Ishikawa (cell line): ENCODE results near the gene MTA2.
A peak's percentile ranks its signal among the peaks of the same experiment; 100 is the strongest.

ENCODE experiments used
- CEBPB ChIP-seq: IDR thresholded peaks from 2 replicates; pipeline ENCODE4 v1.6.1; 2012
- CREB1 ChIP-seq: IDR thresholded peaks from 2 replicates; pipeline ENCODE4 v1.6.1; 2012; ENCODE audit warnings: low read depth
- EGR1 ChIP-seq: IDR thresholded peaks from 2 replicates; pipeline ENCODE4 v1.6.1; 2012
- EP300 ChIP-seq: IDR thresholded peaks from 2 replicates; pipeline ENCODE4 v1.6.1; 2012; ENCODE audit warnings: borderline replicate concordance
- FOXM1 ChIP-seq: IDR thresholded peaks from 2 replicates; pipeline ENCODE4 v1.6.1; 2012; ENCODE audit warnings: low read depth, borderline replicate concordance
- MAX ChIP-seq: IDR thresholded peaks from 2 replicates; pipeline ENCODE4 v1.6.1; 2012
- NFIC ChIP-seq: IDR thresholded peaks from 2 replicates; pipeline ENCODE4 v1.6.1; 2012
- RAD21 ChIP-seq: IDR thresholded peaks from 2 replicates; pipeline ENCODE4 v1.6.1; 2012; ENCODE audit warnings: low read depth
- TAF1 ChIP-seq: IDR thresholded peaks from 2 replicates; pipeline ENCODE4 v1.6.1; 2012; ENCODE audit warnings: low read depth, mild to moderate bottlenecking
- TCF12 ChIP-seq: IDR thresholded peaks from 2 replicates; pipeline ENCODE4 v1.6.1; 2012; ENCODE audit warnings: low read depth
- TEAD4 ChIP-seq: IDR thresholded peaks from 2 replicates; pipeline ENCODE4 v1.6.1; 2012
- YY1 ChIP-seq: IDR thresholded peaks from 2 replicates; pipeline ENCODE4 v1.6.1; 2012; ENCODE audit warnings: low read depth
- ZBTB7A ChIP-seq: IDR thresholded peaks from 2 replicates; pipeline ENCODE4 v1.6.1; 2012; ENCODE audit warnings: low read depth
- TF ChIP-seq, protein P1 (sequence below): IDR thresholded peaks from 2 replicates; pipeline ENCODE4 v1.6.1; 2012
- TF ChIP-seq, protein P2 (sequence below): IDR thresholded peaks from 2 replicates; pipeline ENCODE4 v1.6.1; 2012; ENCODE audit warnings: low read depth, mild to moderate bottlenecking

The MTA2 gene

DNA sequence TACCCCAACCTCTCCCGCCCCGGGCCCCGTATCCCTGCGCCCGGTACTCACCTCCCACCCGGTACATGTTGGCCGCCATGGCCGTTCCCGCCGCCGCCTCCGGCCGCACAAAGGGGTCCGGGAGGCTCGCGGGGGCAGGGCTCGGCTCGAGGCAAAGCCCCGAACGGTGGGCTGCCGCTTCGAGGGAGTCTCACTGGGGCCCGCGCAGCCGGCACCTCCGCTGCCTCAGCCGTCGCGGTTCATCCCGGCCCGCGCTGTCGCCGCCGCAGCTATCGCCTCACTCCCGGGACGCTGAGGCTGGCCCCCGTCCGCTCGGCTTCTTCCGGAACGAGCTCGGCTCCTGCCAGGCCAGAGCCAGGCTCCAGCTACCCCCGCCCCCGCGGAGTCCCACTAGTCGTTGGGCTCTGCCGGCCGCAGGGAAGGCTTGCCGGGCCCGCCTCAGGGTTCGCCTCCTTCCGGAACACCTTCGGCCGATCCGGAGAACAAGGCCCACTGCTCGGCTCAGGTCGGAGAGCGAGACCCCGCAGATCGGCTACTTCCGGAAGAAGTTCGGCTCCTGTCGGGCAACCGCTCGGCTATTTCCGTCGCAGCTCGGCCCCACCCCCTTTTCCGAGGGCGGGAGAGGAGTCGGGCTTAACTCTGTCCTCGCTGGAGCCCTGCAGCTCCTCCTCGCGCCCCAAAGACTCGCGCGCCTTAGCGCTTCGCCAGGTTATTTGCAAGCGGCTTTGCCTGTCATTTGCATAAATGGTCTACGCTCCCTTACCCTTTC lies at the start of gene MTA2:
Gene MTA2, minus strand, starts transcription at position 494 of the 769 bp plus-strand sequence. Its CDS starts 415 bp downstream, at position 79.
- TF ChIP-seq MAX (0 out of 2 replicates have a peak, but pooled peaks have one; percentile 17), EP300 (peak; percentile 25; the same call in 1 of the 2 replicates), YY1 (peak; percentile 38), ZBTB7A (peak; percentile 30), CREB1 (no peak; the same call in 1 of the 2 replicates), EGR1 (peak; percentile 74), TCF12 (no peak)
- TF ChIP-seq, protein P1, sequence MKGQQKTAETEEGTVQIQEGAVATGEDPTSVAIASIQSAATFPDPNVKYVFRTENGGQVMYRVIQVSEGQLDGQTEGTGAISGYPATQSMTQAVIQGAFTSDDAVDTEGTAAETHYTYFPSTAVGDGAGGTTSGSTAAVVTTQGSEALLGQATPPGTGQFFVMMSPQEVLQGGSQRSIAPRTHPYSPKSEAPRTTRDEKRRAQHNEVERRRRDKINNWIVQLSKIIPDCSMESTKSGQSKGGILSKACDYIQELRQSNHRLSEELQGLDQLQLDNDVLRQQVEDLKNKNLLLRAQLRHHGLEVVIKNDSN, result peak; percentile 15; the same call in 1 of the 2 replicates

GRCh38 chr11:62649486-62649885 lies 47.8 kb upstream of the MTA2 start:
- TF ChIP-seq FOXM1, result no peak
- TF ChIP-seq EP300, result no peak
- TF ChIP-seq CREB1, result no peak
- no peak for TF ChIP-seq EGR1
- TF ChIP-seq CEBPB, result no peak
- no peak for TF ChIP-seq TEAD4
- TF ChIP-seq NFIC, result no peak
- no peak for TF ChIP-seq ZBTB7A
- no peak for TF ChIP-seq TCF12
- TF ChIP-seq YY1, result no peak
- TF ChIP-seq MAX, result no peak
- no peak for TF ChIP-seq RAD21
- no peak for TF ChIP-seq TAF1
- TF ChIP-seq, protein P2, sequence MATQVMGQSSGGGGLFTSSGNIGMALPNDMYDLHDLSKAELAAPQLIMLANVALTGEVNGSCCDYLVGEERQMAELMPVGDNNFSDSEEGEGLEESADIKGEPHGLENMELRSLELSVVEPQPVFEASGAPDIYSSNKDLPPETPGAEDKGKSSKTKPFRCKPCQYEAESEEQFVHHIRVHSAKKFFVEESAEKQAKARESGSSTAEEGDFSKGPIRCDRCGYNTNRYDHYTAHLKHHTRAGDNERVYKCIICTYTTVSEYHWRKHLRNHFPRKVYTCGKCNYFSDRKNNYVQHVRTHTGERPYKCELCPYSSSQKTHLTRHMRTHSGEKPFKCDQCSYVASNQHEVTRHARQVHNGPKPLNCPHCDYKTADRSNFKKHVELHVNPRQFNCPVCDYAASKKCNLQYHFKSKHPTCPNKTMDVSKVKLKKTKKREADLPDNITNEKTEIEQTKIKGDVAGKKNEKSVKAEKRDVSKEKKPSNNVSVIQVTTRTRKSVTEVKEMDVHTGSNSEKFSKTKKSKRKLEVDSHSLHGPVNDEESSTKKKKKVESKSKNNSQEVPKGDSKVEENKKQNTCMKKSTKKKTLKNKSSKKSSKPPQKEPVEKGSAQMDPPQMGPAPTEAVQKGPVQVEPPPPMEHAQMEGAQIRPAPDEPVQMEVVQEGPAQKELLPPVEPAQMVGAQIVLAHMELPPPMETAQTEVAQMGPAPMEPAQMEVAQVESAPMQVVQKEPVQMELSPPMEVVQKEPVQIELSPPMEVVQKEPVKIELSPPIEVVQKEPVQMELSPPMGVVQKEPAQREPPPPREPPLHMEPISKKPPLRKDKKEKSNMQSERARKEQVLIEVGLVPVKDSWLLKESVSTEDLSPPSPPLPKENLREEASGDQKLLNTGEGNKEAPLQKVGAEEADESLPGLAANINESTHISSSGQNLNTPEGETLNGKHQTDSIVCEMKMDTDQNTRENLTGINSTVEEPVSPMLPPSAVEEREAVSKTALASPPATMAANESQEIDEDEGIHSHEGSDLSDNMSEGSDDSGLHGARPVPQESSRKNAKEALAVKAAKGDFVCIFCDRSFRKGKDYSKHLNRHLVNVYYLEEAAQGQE, result no peak
- TF ChIP-seq, protein P1, result no peak

DNA sequence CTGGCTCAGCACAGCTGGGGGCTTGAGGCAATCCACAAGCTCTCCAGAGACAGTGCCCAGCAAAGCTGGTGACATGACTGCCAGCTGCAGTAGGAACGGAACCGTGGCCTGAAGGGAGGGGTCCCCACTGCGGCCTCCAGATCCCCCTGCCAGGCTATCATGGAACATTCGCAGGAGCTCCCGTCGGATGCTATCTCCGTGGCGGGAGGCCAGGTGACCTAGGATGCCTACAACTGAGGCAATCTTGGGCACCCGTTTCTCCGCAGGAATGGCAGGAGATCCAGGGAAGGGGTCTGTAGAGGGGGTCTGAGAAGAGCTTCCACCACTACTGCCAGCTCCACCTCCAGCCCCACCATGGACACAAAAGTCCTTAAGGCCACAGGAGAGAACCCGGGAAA lies 47.3 kb upstream of the MTA2 start:
- TF ChIP-seq TAF1, result no peak
- no peak for TF ChIP-seq ZBTB7A
- no peak for TF ChIP-seq TEAD4
- TF ChIP-seq RAD21, result no peak
- TF ChIP-seq, protein P1, result no peak

- TF ChIP-seq, protein P1, result no peak
- TF ChIP-seq ZBTB7A, result no peak
- TF ChIP-seq YY1, result no peak
- no peak for TF ChIP-seq TEAD4
- TF ChIP-seq EGR1, result no peak
- no peak for TF ChIP-seq EP300
- no peak for TF ChIP-seq MAX
- no peak for TF ChIP-seq TAF1
- TF ChIP-seq FOXM1, result no peak
- no peak for TF ChIP-seq NFIC
- TF ChIP-seq, protein P2, result no peak
- no peak for TF ChIP-seq TCF12
- no peak for TF ChIP-seq CEBPB
- no peak for TF ChIP-seq RAD21
- no peak for TF ChIP-seq CREB1
Measured at GRCh38 chr11:62648185-62648966, 46.7 kb upstream of the MTA2 start.
